ENCODE results near the gene CCDC175.
A peak's percentile ranks its signal among the peaks of the same experiment; 100 is the strongest.

CCDC175 gene

DNA sequence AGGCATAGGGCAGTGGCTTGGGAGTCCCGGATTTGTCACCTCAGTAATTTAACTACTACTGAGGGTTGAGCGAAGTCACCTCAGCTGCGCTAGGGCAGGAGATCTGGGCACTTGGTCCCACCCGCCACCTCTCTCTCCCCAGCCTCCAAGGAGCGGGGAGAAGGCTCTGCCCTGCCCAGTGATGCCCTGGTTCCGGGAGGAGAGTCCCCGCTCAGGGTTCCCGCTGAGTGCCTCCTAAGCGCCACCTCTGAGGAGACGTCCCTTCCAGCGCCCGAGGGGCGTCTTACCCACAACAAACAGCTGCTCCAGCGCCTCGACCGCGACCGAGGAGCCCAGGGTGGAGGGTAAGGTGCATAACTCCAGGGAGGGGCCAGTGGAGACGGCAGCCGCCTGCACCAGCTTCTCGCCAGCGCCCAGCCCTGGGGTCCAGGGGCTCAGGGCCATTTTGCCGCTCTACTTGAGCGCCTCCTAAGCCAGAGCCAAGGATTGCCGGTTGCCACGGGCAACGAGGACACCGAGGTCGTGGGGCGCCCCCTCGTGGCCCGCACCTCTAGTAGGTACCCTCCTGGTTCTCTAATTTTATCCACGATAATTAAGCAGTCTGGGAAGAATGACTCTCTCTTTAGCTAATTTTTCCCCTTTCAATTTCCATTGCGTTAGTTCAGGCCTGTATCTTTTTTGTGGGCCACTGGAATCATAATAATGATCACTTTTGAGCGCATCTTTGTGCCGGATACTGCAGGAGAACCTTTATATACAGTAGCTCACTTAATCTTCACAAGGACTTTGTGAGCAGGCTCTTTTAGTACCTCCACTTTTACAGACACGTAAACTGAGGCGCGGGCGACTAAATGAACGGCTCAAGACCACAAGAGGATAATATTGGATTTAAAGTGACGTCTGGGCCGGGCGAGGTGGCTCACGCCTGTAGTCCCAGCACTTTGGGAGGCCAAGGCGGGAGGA is at the start of gene CCDC175:
CCDC175 (minus strand) TSS at position 481 of the 963 bp plus-strand sequence; CDS start at position 444, 37 bp downstream.
- DNase-seq: peak; percentile 99

DNA sequence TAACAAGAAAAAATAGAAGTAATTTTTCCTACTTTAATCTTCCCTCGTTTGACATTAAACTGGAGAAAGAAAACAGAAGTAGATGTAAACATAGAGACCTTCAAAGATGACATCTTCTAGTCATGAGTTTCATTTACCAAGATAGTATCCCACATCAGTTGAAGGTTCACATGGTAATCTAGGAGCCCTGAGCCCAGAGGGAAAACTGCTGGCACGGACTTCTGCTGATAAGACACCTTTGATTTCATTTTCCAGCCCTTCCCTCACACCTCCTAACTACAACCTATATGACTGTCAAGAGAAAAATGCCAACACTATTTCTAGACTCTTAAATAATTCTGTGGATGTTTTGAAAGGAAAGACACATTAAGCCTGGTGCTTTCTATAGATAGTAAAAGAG is 46.0 kb upstream of the CCDC175 start:
- DNase-seq: no peak

DNA sequence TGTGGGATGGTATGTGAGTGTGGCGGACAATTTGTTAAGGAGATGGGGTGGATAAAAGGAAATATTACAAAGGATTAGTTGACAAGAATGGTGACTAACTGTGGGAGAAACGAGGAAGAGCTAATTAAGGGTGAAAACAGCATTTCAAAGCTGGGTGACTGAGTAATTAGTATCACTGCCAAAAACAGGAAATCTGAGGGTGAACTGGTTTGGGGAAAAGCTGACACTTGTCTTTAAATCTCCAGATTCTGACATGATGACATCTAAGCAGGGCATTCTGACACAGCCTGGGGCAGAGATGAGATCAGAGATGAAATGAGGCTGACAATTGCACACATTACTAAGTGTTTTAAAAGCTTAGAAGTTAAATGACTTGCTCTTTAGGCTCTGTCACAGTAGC is 42.4 kb upstream of the CCDC175 start:
- no peak for DNase-seq

DNA sequence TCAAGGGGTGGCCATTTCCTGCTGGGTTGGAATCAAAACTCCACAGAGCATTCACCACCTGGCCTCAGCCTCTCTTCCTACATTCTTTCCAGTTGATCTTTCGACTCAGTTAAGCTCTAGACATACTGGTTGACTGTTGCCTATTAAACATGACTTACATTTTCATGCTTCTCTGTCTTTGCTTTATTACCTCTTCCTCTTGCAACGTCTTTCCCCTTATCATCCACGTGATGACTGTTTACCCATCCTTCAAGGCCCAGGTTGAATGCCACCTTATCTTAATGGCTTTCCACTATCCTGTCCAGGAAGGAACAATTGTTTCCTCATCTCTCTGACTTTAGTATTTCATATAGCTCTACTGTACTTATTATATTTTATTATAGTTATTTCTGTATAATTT is 24.4 kb upstream of the CCDC175 start:
- no peak for DNase-seq

DNA sequence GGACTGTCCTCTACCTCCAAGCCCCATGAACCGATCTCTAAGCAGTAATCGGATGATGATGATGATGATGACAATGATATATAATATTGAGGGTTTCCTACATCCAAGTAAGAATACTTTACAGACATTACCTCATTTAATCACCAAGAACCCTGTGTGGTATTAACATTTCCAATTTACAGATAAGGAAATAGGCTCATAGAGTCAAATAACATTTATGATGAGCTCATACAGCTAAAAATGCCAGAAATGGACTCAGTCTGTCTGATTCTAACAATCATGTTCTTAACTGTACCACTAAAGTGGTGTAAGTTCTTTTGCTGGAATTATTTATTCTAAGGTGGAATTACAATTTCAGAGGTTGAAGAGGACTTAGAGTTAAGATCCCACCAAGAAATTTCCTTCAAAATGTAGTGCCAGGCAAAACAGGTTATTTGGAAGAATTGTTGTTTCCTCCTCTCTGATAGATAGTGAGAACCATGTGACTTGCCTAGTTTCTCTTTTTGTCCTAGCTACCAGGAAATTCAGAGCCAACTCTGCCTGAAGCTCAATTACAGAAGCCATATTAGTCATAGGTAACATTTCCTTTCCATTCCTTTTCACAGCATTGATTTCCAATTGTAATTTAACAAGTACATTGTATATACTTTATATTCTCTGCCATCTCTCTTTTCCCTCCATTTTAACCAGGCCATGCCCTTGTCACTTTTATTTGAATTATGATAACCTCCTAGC is 23.8 kb upstream of the CCDC175 start:
- no peak for DNase-seq

DNA sequence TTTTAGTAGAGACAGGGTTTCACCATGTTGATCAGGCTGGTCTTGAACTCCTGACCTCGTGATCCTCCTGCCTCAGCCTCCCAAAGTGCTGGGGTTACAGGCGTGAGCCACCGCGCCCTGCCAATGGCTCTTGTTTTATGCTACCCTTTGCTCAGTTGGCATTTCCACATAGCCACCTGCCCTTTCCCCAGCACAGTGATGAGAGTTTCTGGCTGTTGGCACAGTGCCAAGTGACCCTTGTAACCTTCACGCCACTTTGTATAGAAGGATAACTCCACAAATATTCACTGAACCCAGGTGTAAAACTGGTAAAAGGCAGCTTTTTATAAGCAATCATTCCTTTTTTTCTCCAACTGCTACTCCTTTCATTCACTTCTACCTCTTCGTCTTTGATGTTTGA is 18.5 kb upstream of the CCDC175 start:
- no peak for DNase-seq

DNA sequence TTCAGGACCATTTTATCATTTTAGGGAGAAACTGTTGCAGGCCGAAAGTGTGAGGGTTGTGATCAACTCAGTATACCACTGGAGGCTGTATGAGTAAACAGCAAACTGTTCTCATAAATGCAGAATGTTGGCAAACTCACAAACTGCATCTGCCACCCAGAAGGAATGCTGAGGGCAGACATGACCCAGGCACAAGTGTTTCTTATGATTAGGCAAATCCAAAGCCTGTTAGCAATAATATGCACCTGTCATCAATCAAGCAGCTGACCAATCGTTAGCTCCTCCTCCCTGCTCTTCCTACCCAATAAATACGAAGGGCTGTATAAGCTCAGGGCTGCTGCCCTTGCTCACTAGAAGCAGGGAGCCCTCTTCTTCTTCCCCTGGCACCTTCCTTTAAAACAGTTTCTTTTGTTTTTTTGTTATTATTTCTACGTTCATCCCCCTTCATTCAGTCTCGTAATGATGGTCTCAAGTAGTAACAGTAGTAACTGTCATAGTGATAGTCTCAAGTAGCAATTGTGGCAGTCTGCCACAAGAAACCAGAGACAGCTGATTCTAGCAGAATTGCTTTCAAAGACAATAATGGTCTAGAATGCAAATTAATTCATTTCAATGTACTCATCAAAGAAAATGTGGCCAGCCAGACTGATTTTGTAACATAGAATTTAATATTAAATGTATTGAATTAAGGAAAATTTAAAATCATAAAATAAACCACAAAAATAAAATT is 15.2 kb upstream of the CCDC175 start:
- DNase-seq: no peak

DNA sequence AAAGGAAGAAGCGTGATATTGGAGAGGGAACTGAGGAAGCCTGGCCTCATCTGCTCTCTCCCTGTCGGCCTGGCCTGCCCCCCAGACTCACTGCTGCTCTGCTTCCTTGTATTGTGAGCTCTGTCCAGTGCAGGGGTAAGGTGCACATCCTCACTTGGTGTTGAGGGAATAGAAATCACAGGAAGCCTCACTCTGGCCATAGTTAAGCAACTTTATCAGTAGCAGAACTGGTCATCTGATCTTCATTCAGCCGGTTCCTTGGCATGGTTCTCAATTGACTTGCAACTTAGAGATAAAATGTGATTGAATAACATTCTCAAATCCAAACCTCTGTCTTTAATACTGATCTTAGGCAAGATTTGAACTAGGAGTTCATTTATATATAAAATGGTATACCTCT is 11.5 kb upstream of the CCDC175 start:
- DNase-seq: no peak

DNA sequence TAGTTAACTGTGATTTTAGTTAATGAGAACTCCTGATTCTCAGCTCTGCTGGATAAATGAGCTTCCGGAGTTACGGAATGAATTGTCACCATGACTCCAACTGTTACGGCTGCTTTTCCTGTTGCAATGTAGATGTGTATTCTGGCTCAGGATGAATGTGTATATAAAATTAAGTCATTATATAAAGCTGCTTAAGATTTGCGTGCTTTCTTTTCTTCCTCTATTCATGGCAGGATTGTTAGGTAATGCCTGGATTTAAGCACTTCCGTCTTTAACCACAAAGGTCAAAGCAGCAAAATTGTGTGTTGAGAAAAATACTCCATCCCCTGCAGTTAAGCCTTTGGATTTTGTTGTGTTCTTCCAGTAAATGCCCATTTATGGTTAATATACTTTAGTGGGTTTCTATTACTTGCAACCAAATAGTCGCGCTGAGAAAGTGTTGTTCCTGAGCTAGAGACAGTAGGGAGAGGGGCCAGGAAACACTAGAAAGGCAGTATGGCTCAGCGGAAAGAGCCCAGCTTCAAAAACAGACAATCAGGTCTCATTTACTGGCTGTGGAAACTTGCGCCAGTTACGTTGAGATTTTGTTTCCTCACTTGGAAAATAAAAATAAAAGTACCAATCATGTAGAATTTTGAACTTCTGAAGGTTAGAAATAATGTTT is 9.4 kb upstream of the CCDC175 start:
- no peak for DNase-seq

DNA sequence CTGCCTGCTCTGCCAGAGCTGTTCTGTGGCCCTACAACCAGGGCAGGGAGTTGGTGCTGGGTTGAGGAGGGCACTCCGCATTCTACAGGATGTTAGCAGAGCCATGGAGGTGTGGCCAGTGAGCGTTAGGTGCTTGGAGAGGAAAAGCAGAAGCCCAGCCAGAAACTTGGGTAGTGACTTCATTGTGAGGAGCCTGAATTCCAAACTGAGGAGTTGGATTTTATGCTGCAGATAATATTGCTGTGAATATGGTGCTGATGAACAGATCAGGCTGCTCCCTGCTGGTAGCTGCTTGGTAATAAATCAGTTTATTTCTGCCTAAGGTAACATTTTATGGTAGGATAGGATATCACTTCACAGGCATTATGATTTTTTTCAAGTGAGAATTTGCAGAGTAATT is 7.1 kb upstream of the CCDC175 start:
- DNase-seq: no peak

DNA sequence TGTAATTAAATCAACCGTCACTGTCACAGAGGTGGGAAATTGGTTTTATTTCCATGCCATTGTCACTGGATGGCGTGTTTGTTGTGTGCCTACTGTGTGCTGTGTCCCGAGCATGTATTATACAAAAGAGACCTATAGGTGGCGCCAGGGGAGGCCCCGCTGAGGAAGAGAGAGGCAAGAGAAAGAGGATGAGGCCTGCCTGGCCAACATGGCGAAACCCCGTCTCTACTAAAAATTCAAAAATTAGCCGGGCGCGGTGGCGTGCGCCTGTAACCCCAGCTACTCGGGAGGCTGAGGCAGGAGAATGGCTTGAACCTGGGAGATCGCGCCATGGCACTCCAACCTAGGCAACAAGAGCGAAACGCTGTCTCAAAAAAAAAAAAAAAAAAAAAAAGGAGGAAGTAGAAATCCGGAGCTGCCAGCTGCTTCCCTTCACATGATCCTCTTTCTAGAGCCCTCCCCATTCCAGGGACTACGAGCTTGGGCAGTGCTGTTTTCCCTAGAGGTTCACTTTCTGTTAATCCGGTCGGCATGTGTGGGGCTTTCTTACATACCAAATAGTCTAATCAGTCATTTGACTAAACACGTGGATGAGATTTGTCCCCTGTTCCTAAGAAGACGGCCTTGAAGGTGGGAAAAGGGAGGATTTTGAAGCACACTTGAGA is 6.4 kb upstream of the CCDC175 start:
- no peak for DNase-seq

DNA sequence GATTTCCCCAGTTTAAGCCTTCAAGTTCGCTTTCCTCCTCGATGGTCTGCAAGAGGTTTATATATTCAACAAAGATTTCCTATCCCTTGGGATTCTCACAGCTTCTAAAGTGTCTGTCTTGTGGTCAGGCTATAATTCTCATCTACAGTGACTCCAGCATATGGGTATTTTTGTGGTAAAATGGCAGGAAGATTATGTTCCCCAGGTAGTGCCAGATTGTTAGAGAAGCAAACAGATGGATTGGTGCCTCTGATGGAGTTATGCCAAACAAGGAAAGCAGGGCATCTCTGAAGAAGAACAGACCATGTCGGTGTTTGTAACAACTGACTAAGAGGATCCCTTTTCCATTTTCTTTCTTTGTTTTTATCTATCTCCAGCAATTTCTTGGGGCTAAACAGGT is 5.5 kb upstream of the CCDC175 start:
- no peak for DNase-seq

DNA sequence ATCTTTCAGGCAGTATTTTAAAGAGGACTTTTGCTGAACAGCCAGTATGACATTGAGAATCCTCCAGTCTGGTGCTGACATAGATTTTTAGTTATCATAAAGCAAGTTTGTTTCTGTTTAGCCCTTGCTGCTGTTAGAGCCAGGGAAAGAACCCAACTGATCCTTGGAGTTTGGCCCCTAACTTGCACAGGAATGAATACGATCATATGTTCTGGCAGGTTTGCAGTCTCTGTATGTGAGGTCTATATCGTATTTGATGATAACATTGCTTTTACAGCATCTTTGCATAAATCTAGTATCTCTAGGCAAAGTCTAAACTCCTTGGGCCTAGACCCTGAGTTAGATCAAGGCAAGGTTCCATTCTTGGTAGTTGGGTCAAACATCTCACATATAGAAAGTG is 4.3 kb upstream of the CCDC175 start:
- DNase-seq: no peak

DNA sequence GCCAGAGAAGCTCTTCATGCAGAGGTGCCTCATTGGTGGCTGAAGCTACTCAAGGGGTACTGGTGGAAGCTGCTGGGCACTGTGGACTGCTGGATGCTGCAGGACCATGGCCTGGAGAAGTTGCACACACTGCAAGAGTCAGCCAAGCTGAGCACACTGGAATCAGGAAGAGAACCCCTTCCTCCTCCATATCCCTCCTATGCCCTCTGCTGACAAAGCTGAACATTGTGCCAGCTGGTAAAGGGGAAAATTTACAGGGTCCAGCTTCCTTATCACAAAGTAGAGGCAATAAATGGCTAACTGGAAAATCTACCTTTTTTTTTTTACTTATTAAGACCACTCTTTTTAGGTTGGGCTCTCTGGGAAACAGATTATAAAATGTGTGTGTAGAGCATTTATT is 6.5 kb downstream of the CCDC175 start:
- no peak for DNase-seq

DNA sequence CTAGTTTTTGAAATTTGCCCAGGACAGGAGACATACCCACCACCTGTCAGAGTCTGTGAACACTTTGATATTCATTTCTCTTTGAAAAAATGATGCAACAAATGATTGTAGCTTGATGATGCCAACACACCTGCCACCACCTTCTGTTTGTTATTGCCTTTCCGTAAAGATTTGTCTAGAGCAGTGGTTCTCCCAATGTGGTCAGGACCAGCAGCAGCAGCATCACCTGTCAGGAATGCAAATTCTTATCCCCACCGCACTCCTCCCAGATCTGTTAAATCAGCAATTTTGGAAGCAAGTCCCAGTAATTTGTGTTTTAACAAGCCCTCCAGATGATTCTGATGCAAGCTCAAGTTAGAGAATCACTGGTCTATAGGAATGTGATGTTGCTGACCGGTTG is 9.9 kb downstream of the CCDC175 start:
- DNase-seq: peak; percentile 76

DNA sequence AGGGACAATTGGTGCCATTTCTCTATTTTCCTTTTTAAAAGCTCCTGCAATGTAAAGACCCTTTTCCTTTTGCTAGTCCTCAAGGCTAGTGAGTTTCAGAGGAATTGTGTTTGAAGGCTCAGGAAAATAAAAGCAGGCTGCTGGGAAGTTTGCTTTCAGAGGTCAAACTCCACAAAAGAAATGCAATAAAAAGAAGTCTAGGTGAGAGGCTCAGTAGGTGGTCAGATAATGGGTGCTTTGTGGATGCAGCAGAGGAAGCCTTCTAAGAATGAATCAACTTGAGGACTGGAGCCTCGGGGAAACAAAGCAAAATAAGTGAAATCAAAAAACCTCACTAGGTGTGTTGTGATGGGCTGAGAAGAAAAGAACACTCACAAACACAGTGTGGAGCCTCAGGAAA is 10.3 kb downstream of the CCDC175 start:
- DNase-seq: no peak

DNA sequence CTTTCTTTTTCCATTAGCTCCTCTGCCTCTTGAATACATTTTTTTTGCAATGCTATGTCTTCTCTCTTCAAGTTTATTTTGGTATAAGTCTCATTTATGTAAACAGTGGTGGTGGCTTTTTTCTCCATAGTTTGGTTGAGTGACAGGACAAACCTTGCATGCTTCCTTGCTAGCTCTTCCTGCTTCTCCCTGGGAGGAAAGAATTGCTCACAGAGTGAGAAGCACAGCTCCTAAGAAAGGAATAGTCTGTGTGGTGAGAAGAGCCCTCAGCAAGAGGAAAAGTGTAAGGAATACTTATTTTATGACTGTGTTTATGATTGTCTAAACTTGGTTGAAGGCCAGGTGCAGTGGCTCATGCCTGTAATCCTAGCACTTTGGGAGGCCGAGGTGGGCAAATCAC is 11.5 kb downstream of the CCDC175 start:
- no peak for DNase-seq

DNA sequence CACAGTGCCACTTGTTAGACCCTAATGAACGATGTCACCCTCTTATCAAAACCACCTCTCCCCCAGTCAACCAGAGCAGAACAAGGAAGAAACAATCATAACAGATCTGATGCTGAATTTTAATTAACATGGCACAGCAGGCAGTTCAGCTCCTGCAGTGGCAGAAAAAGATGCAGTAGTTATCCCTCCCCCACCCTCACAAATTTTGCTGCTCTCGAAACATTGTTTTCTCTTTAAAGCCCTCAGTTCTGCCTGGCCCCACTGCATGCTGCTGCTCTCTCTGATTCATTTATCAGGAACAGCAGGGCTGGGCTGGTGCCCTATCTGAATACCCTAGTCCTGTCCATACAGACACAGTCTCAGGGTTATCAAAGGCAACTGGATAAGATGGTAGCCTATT is 12.2 kb downstream of the CCDC175 start:
- no peak for DNase-seq

DNA sequence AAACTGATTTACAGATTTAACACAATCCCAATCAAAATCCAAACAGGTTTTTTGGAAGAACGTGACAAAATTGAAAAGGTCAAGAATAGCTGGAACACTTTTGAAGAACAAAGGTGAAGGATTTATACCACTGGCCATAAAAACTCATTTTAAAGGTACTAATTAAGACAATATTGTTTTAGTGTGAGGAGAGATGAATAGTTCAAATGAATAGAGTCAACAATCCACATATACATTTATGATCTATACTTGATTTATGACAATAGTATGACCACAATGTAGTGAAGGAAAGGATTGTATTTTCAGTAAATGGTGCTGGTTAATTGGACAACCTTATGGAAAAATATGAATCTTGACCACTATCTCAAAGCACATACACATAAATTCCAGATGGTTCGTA is 29.3 kb downstream of the CCDC175 start:
- no peak for DNase-seq

DNA sequence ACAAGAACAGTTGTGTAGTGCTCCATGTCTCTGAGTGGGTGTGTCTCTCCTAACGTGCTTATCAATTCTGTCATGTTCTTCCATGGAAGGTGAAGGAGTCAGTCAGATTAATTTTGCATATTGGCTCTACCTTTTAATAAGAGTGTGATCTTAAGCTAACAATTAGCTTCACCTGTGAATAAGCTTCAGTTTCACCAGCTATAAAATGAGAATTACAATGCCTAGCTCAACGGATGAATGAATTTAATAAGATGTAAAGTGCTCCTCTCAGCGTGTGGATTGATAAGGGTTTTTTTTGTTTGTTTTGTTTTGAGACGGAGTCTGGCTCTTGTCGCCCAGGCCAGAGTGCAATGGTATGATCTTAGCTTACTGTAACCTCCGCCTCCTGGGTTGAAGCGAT is 32.7 kb downstream of the CCDC175 start:
- DNase-seq: peak; percentile 61

DNA sequence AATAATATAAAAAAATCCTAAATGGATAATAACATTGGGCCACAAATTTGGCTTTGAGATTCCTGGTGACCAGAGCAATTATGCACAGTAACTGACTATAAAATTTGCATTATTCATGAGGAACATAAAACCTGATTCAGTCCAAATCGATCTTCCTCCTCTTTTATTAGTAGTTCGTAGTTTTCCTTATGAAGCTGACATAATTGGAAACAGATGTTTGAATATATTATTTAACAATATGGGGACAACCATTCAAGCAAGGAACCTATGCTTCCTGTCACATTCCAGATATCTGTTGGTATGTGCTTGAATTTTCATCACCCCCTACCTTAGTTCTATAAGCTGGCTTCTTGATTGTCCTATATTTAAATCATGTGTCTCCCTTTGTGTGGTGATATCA is 34.9 kb downstream of the CCDC175 start:
- no peak for DNase-seq

DNA sequence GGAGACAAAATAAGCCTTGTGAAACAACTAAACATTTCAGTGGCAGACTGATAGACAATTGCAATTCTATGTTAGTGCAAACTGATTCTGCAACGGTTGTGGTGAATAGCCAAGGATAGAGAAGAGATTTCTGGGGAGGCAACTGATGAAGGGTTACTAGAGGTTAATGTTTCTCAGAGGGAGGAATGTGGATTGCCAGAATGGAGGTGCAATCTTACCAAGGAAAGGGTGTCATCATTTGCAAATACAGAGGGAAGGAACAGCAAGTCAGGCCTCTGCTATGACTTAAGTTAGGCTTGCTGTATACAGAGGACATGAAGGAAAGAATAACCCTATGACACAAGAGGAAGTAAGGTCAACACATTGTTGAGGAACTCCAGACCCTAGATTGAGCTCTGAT is 35.8 kb downstream of the CCDC175 start:
- no peak for DNase-seq
